ENCODE data around the gene LELP1. TPM values are rescaled to one million over a fixed set of nuclear protein-coding genes. Genes with fewer than 3 reads are reported as not detected.

The LELP1 gene
- total RNA-seq, result not detected
- polyA plus RNA-seq, result not detected
- long read RNA-seq, donor 1, result 0 reads
- long read RNA-seq, donor 2, result 0 reads
- long read RNA-seq, donor 3, result 0 reads
- long read RNA-seq, donor 4, result 0 reads
- long read RNA-seq, donor 5, result 0 reads
- long read RNA-seq, donor 6, result 0 reads
- long read RNA-seq, donor 7, result 0 reads
- long read RNA-seq, donor 8, result 0 reads
- long read RNA-seq, donor 9, result 0 reads
- long read RNA-seq, donor 10, result 0 reads

DNA sequence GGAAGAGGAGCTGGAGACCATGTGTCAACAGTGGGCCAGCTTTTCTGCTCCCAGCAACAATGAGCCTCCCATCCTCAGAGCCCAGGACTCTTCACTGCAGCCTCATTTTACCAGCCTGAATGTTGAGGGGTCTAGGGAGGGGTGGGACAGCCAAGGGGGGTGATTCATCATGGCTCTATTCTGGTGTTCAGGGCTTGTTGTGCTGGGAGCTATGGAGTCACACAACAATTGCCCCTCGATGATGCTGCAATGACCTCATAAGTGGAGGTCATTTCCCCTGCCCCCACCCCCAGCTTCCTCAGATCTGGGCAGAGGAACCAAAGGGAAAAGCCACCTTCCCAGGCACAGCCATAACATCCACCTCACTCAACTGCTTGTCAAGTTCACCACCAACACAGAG is at the start of gene LELP1:
Gene LELP1, plus strand, starts transcription at position 301 of the 400 bp plus-strand sequence. CDS start 1,278 bp downstream, outside the sequence.
- no peak for DNase-seq
- intact Hi-C loops (cut with DNase I), result no loop called here
- no peak within 1 kb of the TSS for H3K27ac ChIP-seq
- no peak within 1 kb of the TSS for H3K4me3 ChIP-seq
- H3K36me3 ChIP-seq (replicated peaks in 1 of 2), result no peaks in the 10 kb centered on the region
- no peaks in the 10 kb centered on the region for H3K27me3 ChIP-seq
- WGBS, 4 donors, result 43 to 72% (median 62%) methylated on average over 1 of the region's 1 CpG
- TF ChIP-seq, protein P1, sequence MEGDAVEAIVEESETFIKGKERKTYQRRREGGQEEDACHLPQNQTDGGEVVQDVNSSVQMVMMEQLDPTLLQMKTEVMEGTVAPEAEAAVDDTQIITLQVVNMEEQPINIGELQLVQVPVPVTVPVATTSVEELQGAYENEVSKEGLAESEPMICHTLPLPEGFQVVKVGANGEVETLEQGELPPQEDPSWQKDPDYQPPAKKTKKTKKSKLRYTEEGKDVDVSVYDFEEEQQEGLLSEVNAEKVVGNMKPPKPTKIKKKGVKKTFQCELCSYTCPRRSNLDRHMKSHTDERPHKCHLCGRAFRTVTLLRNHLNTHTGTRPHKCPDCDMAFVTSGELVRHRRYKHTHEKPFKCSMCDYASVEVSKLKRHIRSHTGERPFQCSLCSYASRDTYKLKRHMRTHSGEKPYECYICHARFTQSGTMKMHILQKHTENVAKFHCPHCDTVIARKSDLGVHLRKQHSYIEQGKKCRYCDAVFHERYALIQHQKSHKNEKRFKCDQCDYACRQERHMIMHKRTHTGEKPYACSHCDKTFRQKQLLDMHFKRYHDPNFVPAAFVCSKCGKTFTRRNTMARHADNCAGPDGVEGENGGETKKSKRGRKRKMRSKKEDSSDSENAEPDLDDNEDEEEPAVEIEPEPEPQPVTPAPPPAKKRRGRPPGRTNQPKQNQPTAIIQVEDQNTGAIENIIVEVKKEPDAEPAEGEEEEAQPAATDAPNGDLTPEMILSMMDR (IDR thresholded peaks at IDR 0.05), result no peak
- TF ChIP-seq POLR2A (IDR thresholded peaks at IDR 0.05), result no peak
- H3K4me1 ChIP-seq (replicated peaks in 1 of 2), result no peaks in the 10 kb centered on the region
- H3K9me3 ChIP-seq (replicated peaks in 1 of 3), result no peaks in the 10 kb centered on the region

DNA sequence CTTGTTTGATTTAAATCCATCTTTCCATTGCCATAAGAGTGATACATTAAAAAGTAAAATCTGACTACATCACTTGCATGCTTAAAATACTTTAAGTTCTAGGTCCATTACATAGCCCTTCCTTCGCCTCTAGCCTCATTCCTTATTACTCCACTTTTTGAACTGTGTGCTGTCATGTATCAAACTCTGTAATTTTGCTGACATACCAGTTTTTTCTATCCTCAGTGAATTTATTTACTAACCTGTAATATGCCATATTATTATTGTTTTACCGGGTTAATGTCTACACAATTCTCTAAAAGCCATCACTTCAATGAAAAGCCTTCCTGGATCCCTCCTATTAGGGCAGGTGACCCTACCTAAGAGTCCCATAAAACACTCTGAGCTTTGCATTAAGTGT is 47.7 kb upstream of the LELP1 start:
- H3K27me3 ChIP-seq, result no peaks in the 10 kb centered on the region
- no peak for TF ChIP-seq POLR2A (IDR thresholded peaks at IDR 0.05)
- TF ChIP-seq, protein P1 (IDR thresholded peaks at IDR 0.05), result no peak
- H3K4me3 ChIP-seq, result no peak overlapping the region
- intact Hi-C loops (cut with DNase I), result no loop called here
- no peaks in the 10 kb centered on the region for H3K9me3 ChIP-seq (replicated peaks in 1 of 3)
- H3K4me1 ChIP-seq (replicated peaks in 1 of 2), result no peaks in the 10 kb centered on the region
- no peak overlapping the region for H3K27ac ChIP-seq
- DNase-seq, result no peak
- H3K36me3 ChIP-seq (replicated peaks in 1 of 2), result no peaks in the 10 kb centered on the region
- WGBS, 4 donors, result 86 to 96% (median 87%) methylated on average over 2 of the region's 2 CpGs

DNA sequence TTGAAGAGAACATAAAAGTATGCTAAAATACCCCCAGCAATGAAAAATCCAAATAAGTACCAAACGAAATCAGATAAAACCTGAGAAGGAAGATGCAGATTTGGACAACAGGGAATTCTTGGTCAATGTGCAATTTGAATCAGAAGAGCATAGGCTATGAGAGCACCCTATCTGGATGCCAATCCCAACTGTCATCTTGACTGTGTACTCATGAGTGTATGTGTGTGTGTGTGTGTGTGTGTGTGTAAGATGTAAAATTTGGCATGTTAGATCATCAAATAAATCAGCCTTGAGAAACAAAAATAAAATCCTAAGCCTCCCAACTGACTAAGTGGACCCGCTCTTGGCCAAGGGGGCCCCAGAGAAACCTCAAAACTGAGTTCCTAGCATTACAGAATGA is 34.5 kb upstream of the LELP1 start:
- WGBS, 4 donors, result 64 to 81% (median 69%) methylated on average over 2 of the region's 2 CpGs
- no peaks in the 10 kb centered on the region for H3K27me3 ChIP-seq
- intact Hi-C loops (cut with DNase I), result no loop called here
- H3K9me3 ChIP-seq (replicated peaks in 1 of 3), result no peaks in the 10 kb centered on the region
- no peaks in the 10 kb centered on the region for H3K36me3 ChIP-seq (replicated peaks in 1 of 2)
- H3K4me1 ChIP-seq (replicated peaks in 1 of 2), result no peaks in the 10 kb centered on the region
- H3K27ac ChIP-seq, result no peak overlapping the region
- DNase-seq, result no peak
- TF ChIP-seq, protein P1 (IDR thresholded peaks at IDR 0.05), result no peak
- TF ChIP-seq POLR2A (IDR thresholded peaks at IDR 0.05), result no peak
- no peak overlapping the region for H3K4me3 ChIP-seq

DNA sequence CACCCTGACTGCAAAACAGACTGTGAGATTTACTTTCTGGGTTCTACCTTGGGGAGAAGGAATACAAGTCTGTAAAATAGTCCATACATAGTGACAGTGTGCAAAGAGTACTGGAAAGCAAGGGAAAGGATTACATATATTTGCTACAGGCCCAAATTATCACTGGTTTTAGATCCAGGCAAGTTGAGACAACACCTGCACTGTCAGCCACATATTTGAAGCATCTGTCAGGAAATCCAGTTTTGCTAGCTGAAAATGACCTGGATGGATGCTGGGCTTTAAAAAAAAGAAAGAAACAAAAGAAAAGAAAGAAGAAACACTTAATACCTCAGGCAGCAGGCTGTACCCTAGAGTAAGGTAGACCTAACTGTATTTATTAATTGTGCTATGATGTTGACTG is 28.6 kb upstream of the LELP1 start:
- Histone ChIP-seq H3K36me3 (replicated peaks in 1 of 2) (no peaks in the 10 kb centered on the region), H3K9me3 (replicated peaks in 1 of 3) (no peaks in the 10 kb centered on the region), H3K27me3 (no peaks in the 10 kb centered on the region), H3K4me3 (no peak overlapping the region), H3K27ac (no peak overlapping the region), H3K4me1 (replicated peaks in 1 of 2) (no peaks in the 10 kb centered on the region)
- intact Hi-C loops (cut with DNase I), result no loop called here
- DNase-seq, result no peak
- TF ChIP-seq, protein P1 (IDR thresholded peaks at IDR 0.05), result no peak
- no peak for TF ChIP-seq POLR2A (IDR thresholded peaks at IDR 0.05)
